Transverse colon (tissue), 4 donors: ENCODE results near the gene SNTG2. TPM values are rescaled to one million over a fixed set of nuclear protein-coding genes. Genes with fewer than 3 reads are reported as not detected.

ENCODE experiments used
- DNase-seq: peaks from one replicate; pipeline ENCODE4 v3.0.0-alpha.2; 2019
- H3K27ac ChIP-seq, 4 donors: fragments of 200-600 bp; sonication (generic); 2 replicates each; pipeline ENCODE4 v1.5.1; 2016 to 2018; ENCODE audit warnings: inconsistent platforms in 4 of 4
- H3K27me3 ChIP-seq: fragments of 200-600 bp; sonication (generic); 2 replicates; pipeline ENCODE4 v1.5.1; 2017; ENCODE audit warnings: inconsistent platforms
- H3K36me3 ChIP-seq, 4 donors: fragments of 200-600 bp; sonication (generic); 2 replicates each; pipeline ENCODE4 v1.5.1; 2017 to 2019; ENCODE audit warnings: inconsistent platforms in 4 of 4
- H3K4me1 ChIP-seq, 4 donors: fragments of 200-600 bp; sonication (generic); 2 replicates each; pipeline ENCODE4 v1.5.1; 2017 to 2020; ENCODE audit warnings: inconsistent platforms in 4 of 4
- H3K4me3 ChIP-seq, 4 donors: fragments of 200-600 bp; sonication (generic); 1 replicate in 1 of 4; 2 replicates in 3 of 4; pipeline versions ENCODE4 v1.5.1 to v1.6.1; 2017 to 2019; ENCODE audit warnings: inconsistent platforms in 4 of 4
- H3K9me3 ChIP-seq, 2 donors: fragments of 200-600 bp; sonication (generic); 2 replicates each; pipeline ENCODE4 v1.5.1; 2017 to 2019; ENCODE audit warnings: inconsistent platforms in 2 of 2
- CTCF ChIP-seq, 5 experiments: fragments of 200-600 bp in 3 of 5; fragments of 450-650 bp in 2 of 5; sonication (generic) in 3 of 5; IDR thresholded peaks; 1 replicate in 2 of 5; 2 replicates in 3 of 5; pipeline ENCODE4 v1.5.1; 2016 to 2017; ENCODE audit warnings: antibody characterized with exemption in 5 of 5, inconsistent platforms in 3 of 5, mild to moderate bottlenecking in 2 of 5, moderate library complexity in 1 of 5
- EP300 ChIP-seq: sonication (generic); formaldehyde crosslinking; IDR thresholded peaks from one replicate; pipeline ENCODE4 v1.6.1; 2017; ENCODE audit warnings: antibody characterized with exemption, low read depth
- POLR2A ChIP-seq: fragments of 450-650 bp; IDR thresholded peaks from one replicate; pipeline ENCODE4 v1.6.1; 2016; ENCODE audit warnings: antibody characterized with exemption, mild to moderate bottlenecking, moderate library complexity
- POLR2AphosphoS5 ChIP-seq, 3 donors: sonication (generic); formaldehyde crosslinking; IDR thresholded peaks; one replicate each; pipeline ENCODE4 v1.6.1; 2016; ENCODE audit warnings: antibody characterized with exemption in 3 of 3
- WGBS, 2 donors: methylation state at CpG; one replicate each; pipeline ENCODE4 v1.1.5; 2018; ENCODE audit warnings: low coverage in 1 of 2; 5-methylcytosine and 5-hydroxymethylcytosine counted together
- in situ Hi-C, 4 donors: fragments of 200-750 bp; cut with MboI; loops; one replicate each; pipeline versions ENCODE4 v1.15.0 to v1.15.1; 2017; ENCODE audit warnings: low sequenced_read_pairs in 3 of 4, low pct_ligation_motif_present in 1 of 4, low pct_unique_long_range_greater_than_20kb in 1 of 4
- intact Hi-C: fragments of 100-400 bp; cut with DNase I; formaldehyde crosslinking; loops from one replicate; pipeline ENCODE4 v1.15.1; 2023; ENCODE audit warnings: low total_unique reads
- total RNA-seq, 4 donors: library from RNA; depleted of rRNA; stranded (reverse); fragments of >200 nt; gene quantifications; one replicate each; pipeline ENCODE4 v1.1.0, GENCODE V29; 2016

Gene SNTG2
- total RNA-seq, 4 donors from 2014 or later = 0.55 to 4.9 (median 1.5) TPM

GRCh38 chr2:1313240-1313924 lies 362.7 kb downstream of the SNTG2 start:
- DNase-seq = no peak
- Histone ChIP-seq H3K4me3 (no peak overlapping the region), H3K36me3 (no peaks in the 10 kb centered on the region), H3K27ac (no peak overlapping the region), H3K27me3 (no peaks in the 10 kb centered on the region), H3K4me1 (no peaks in the 10 kb centered on the region), H3K9me3 (no peaks in the 10 kb centered on the region)
- TF ChIP-seq POLR2AphosphoS5 (IDR thresholded peaks at IDR 0.05) (no peak), EP300 (no peak), CTCF (IDR thresholded peaks at IDR 0.05) (no peak), POLR2A (no peak)
- 78 to 89% methylated on average over 5 to 13 of the region's 13 CpGs for WGBS, 2 donors
- intact Hi-C loops = no loop called here
- in situ Hi-C loops = no loop called here

- intact Hi-C loops (no loop called here), in situ Hi-C loops (no loop called here)
- Histone ChIP-seq H3K27me3 (no peaks in the 10 kb centered on the region), H3K27ac (no peak overlapping the region), H3K4me1 (no peaks in the 10 kb centered on the region), H3K9me3 (no peaks in the 10 kb centered on the region), H3K4me3 (no peak overlapping the region), H3K36me3 (no peaks in the 10 kb centered on the region)
- no peak for DNase-seq
- TF ChIP-seq CTCF (IDR thresholded peaks at IDR 0.05) (no peak), POLR2AphosphoS5 (IDR thresholded peaks at IDR 0.05) (no peak), EP300 (no peak), POLR2A (no peak)
- WGBS, 2 donors = 88% methylated on average over 6 of the region's 6 CpGs; no CpG with 5 or more reads in 1 of the 2 donors
Measured at GRCh38 chr2:1314254-1314653, 363.6 kb downstream of the SNTG2 start.

- TF ChIP-seq EP300 = no peak
- no peak for TF ChIP-seq POLR2A
- no peak for TF ChIP-seq CTCF (IDR thresholded peaks at IDR 0.05)
- TF ChIP-seq POLR2AphosphoS5 (IDR thresholded peaks at IDR 0.05) = no peak
- DNase-seq = no peak
- 52 to 71% methylated on average over 5 to 19 of the region's 19 CpGs for WGBS, 2 donors
- Histone ChIP-seq H3K9me3 (no peaks in the 10 kb centered on the region), H3K36me3 (no peaks in the 10 kb centered on the region), H3K4me3 (no peak overlapping the region), H3K4me1 (no peaks in the 10 kb centered on the region), H3K27me3 (no peaks in the 10 kb centered on the region), H3K27ac (no peak overlapping the region)
- intact Hi-C loops (no loop called here), in situ Hi-C loops (no loop called here)
Measured at GRCh38 chr2:1318366-1319009, 367.8 kb downstream of the SNTG2 start.

GRCh38 chr2:1319393-1319792 lies 368.7 kb downstream of the SNTG2 start:
- in situ Hi-C loops (no loop called here), intact Hi-C loops (no loop called here)
- TF ChIP-seq POLR2AphosphoS5 (IDR thresholded peaks at IDR 0.05) = no peak
- no peak for TF ChIP-seq CTCF (IDR thresholded peaks at IDR 0.05)
- TF ChIP-seq EP300 = no peak
- no peak for TF ChIP-seq POLR2A
- Histone ChIP-seq H3K9me3 (no peaks in the 10 kb centered on the region), H3K4me1 (no peaks in the 10 kb centered on the region), H3K36me3 (no peaks in the 10 kb centered on the region), H3K27me3 (no peaks in the 10 kb centered on the region), H3K27ac (no peak overlapping the region), H3K4me3 (no peak overlapping the region)
- DNase-seq = no peak
- WGBS, 2 donors = 63 to 85% methylated on average over 1 to 7 of the region's 7 CpGs
